Measurements from ENCODE around the gene GOLGA8M. TPM values are rescaled to one million over a fixed set of nuclear protein-coding genes. Genes with fewer than 3 reads are reported as not detected.
"Not testable (repeated sequence)": the region's sequence is repeated elsewhere in the genome, so short reads cannot be mapped to it uniquely, and the experiment has no call there.

GOLGA8M gene
- total RNA-seq, 1 experiment from 2014 or later, result 0.74 TPM

DNA sequence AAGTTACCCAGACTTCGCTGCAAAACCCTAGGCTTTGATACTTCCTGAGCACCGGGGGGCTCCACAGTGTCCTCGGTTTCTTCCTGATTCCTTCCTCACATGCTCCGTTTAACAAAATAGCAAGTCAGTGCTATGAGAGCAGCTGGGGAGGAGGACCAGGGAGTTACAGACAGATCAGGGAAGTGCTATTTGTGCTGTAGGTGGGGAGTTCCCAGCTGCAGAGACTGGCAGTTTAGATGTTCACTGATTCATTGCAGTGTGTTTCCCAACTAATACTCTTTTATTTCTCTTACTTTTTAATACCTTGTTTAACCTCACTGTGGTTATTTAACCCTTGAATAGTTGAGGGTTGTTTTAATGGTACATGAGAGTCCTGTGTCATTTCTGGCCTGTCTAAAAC, 45.8 kb downstream of the GOLGA8M start:
- DNase-seq (ENCODE audit: low read depth); in situ Hi-C loops (cut with HindIII; ENCODE audit: low pct_unique_long_range_greater_than_20kb, low sequenced_read_pairs): not testable (repeated sequence)

DNA sequence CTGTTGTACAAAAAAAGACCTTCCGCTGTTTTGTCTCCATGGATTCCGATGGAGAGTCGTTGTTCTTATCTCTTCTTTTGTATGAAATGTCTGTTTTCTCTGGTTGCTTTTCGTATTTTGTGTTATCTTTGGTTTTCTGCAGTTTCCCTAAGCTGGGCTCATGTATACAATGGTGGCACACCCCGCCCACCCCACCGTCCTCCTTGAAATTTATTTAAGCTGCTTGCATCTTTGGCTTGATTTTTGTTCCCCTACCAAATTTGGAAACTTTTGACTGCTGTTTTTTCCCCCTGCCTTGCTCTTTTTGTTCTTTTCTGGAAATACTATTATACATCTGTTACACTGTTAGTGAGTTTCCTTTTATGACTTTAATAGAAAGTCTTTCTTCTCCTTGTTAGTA, 47.6 kb downstream of the GOLGA8M start:
- in situ Hi-C loops (cut with HindIII; ENCODE audit: low pct_unique_long_range_greater_than_20kb, low sequenced_read_pairs); DNase-seq (ENCODE audit: low read depth): not testable (repeated sequence)

GRCh38 chr15:28663717-28664116, 48.5 kb downstream of the GOLGA8M start:
- in situ Hi-C loops (cut with HindIII; ENCODE audit: low pct_unique_long_range_greater_than_20kb, low sequenced_read_pairs); DNase-seq (ENCODE audit: low read depth): not testable (repeated sequence)

DNA sequence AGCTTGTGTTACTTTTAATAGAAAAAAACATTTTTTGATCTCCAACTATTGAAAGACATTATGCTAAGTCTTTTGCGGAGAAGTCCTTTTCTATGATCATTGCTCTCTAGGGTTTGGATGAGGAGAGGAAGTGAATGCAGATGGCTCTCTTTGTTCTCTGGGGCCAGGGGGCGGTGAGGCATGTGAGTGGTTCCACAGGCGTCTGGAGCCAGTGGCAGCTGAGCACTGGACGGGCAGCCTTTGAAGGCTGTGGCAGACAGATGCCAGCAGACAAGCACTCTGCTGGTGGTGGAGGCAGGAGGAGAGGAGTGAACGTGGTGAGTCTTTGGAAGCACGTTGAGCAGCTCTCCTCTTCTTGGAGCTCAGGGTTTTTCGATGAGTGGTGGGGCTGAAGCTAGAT, 51.5 kb downstream of the GOLGA8M start:
- DNase-seq (ENCODE audit: low read depth); in situ Hi-C loops (cut with HindIII; ENCODE audit: low pct_unique_long_range_greater_than_20kb, low sequenced_read_pairs): not testable (repeated sequence)

GRCh38 chr15:28656018-28656360, 56.2 kb downstream of the GOLGA8M start:
- in situ Hi-C loops (cut with HindIII; ENCODE audit: low pct_unique_long_range_greater_than_20kb, low sequenced_read_pairs); DNase-seq (ENCODE audit: low read depth): not testable (repeated sequence)

- in situ Hi-C loops (cut with HindIII; ENCODE audit: low pct_unique_long_range_greater_than_20kb, low sequenced_read_pairs); DNase-seq (ENCODE audit: low read depth): not testable (repeated sequence)
Observed at GRCh38 chr15:28655329-28656017, 56.7 kb downstream of the GOLGA8M start.

GRCh38 chr15:28654194-28654593, 58.0 kb downstream of the GOLGA8M start:
- DNase-seq (ENCODE audit: low read depth); in situ Hi-C loops (cut with HindIII; ENCODE audit: low pct_unique_long_range_greater_than_20kb, low sequenced_read_pairs): not testable (repeated sequence)

DNA sequence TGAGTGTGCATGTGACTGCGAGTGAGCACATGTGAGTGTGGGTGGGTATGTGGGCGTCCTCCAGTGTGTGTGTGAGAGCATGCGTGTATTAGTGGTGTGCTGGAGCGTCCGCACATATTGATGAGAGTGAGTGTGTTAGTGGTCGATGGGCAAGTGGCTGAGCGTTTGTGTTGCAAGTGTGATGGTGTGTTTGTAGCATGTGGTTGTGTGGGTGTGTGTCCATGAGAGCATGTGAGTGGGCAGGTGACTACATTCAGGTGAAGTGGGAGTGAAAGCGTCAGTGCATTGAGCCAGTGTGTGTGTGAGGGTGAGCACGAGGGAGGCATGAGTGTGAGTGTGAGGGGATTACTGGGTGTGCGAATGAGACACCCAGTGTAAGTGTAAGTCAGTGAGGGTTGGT, 59.7 kb downstream of the GOLGA8M start:
- DNase-seq (ENCODE audit: low read depth); in situ Hi-C loops (cut with HindIII; ENCODE audit: low pct_unique_long_range_greater_than_20kb, low sequenced_read_pairs): not testable (repeated sequence)

Other genes with a start within 250 kb of the GOLGA8M start
- gene GOLGA8G, start 179.4 kb downstream of the GOLGA8M start, total RNA-seq (2014; rRNA removed; shearing (Covaris generic); ENCODE audit: low replicate concordance), result not detected in 2 replicates
- gene GOLGA6L25, start 158.9 kb downstream of the GOLGA8M start, total RNA-seq (2014; rRNA removed; shearing (Covaris generic); ENCODE audit: low replicate concordance), result not detected in 2 replicates
- not detected in 2 replicates for gene GOLGA6L7, start 136.2 kb upstream of the GOLGA8M start, total RNA-seq (2014; rRNA removed; shearing (Covaris generic); ENCODE audit: low replicate concordance)
- 18.4 and 29.2 TPM in 2 replicates for gene APBA2, start 173.6 kb upstream of the GOLGA8M start, total RNA-seq (2014; rRNA removed; shearing (Covaris generic); ENCODE audit: low replicate concordance)

Data from Caki2 (cell line).